SU-DHL-6 (cell line): Measurements from ENCODE around the gene FBXW5.

Source experiments
- H2AFZ ChIP-seq: fragments of 200-600 bp; sonication (generic); 2 replicates; pipeline ENCODE4 v1.6.1; 2014; ENCODE audit warnings: low read depth, mild to moderate bottlenecking, moderate library complexity, mixed read lengths, antibody characterized with exemption, low read length; ENCODE audit not compliant: severe bottlenecking
- H3F3A ChIP-seq: fragments of 200-600 bp; shearing (Covaris generic); 2 replicates; pipeline ENCODE4 v1.6.0; 2016; ENCODE audit warnings: antibody characterized with exemption, mild to moderate bottlenecking; ENCODE audit not compliant: insufficient read depth
- H3K27ac ChIP-seq: fragments of 200-600 bp; sonication (generic); 2 replicates; pipeline ENCODE4 v1.5.1; 2016; ENCODE audit warnings: low read depth, mild to moderate bottlenecking, low read length, moderate library complexity, mixed read lengths
- H3K27me3 ChIP-seq: fragments of 200-600 bp; sonication (generic), shearing (Covaris generic); 2 replicates; pipeline ENCODE4 v1.6.0; 2014; ENCODE audit warnings: mild to moderate bottlenecking, low read length
- H3K36me3 ChIP-seq: fragments of 200-600 bp; sonication (generic); 2 replicates; pipeline ENCODE4 v1.6.1; 2014; ENCODE audit warnings: mild to moderate bottlenecking, low read length, mixed read lengths
- H3K4me2 ChIP-seq: fragments of 300-600, 200-600 bp; shearing (Covaris generic), sonication (generic); 2 replicates; pipeline ENCODE4 v1.6.0; 2014; ENCODE audit warnings: low read length, low read depth, mild to moderate bottlenecking; ENCODE audit not compliant: poor library complexity, severe bottlenecking
- H3K4me3 ChIP-seq: fragments of 200-600 bp; sonication (generic); 2 replicates; pipeline ENCODE4 v1.5.1; 2014; ENCODE audit warnings: antibody characterized with exemption, low read length, mild to moderate bottlenecking, mixed read lengths; ENCODE audit not compliant: insufficient read depth, poor library complexity, severe bottlenecking
- H3K79me2 ChIP-seq: fragments of 200-600 bp; sonication (generic); 2 replicates; pipeline ENCODE4 v1.6.1; 2014; ENCODE audit warnings: mild to moderate bottlenecking, low read length, moderate library complexity; ENCODE audit not compliant: insufficient read depth
- H3K9ac ChIP-seq: fragments of 200-600 bp; sonication (generic); 2 replicates; pipeline ENCODE4 v1.7.0; 2014; ENCODE audit warnings: mild to moderate bottlenecking, low read length
- H3K9me2 ChIP-seq: fragments of 200-600 bp; sonication (generic); replicated peaks from 2 replicates; pipeline ENCODE4 v1.6.1; 2014; ENCODE audit warnings: low read length; ENCODE audit not compliant: insufficient read depth
- H3K9me3 ChIP-seq: fragments of 200-600 bp; sonication (generic); 2 replicates; pipeline ENCODE4 v1.6.1; 2014; ENCODE audit warnings: low read length, mixed read lengths; ENCODE audit not compliant: insufficient read depth
- H4K20me1 ChIP-seq: fragments of 200-600 bp; sonication (generic); 2 replicates; pipeline ENCODE4 v1.6.1; 2014; ENCODE audit warnings: low read depth, mild to moderate bottlenecking, antibody characterized with exemption, low read length, moderate library complexity, mixed read lengths
- EZH2phosphoT487 ChIP-seq: fragments of 200-600 bp; sonication (generic), shearing (Covaris generic); conservative IDR thresholded peaks from 2 replicates; pipeline ENCODE4 v1.6.1; 2018; ENCODE audit warnings: mild to moderate bottlenecking, antibody characterized with exemption, low read length, moderate library complexity, mixed read lengths
- TF ChIP-seq, protein P1 (sequence below): fragments of 200-600 bp; sonication (generic); IDR thresholded peaks from one replicate; pipeline ENCODE4 v1.5.1; 2017; ENCODE audit warnings: antibody characterized with exemption, mild to moderate bottlenecking, low read length, moderate library complexity; ENCODE audit not compliant: insufficient read depth, poor library complexity, severe bottlenecking

FBXW5 gene

GRCh38 chr9:136952876-136953770, 8.6 kb upstream of the FBXW5 start:
- H3K27me3 ChIP-seq: no peaks in the 10 kb centered on the region
- H3K4me2 ChIP-seq: no peak overlapping the region
- no peaks in the 10 kb centered on the region for H3K79me2 ChIP-seq
- no peak for TF ChIP-seq EZH2phosphoT487
- TF ChIP-seq, protein P1, sequence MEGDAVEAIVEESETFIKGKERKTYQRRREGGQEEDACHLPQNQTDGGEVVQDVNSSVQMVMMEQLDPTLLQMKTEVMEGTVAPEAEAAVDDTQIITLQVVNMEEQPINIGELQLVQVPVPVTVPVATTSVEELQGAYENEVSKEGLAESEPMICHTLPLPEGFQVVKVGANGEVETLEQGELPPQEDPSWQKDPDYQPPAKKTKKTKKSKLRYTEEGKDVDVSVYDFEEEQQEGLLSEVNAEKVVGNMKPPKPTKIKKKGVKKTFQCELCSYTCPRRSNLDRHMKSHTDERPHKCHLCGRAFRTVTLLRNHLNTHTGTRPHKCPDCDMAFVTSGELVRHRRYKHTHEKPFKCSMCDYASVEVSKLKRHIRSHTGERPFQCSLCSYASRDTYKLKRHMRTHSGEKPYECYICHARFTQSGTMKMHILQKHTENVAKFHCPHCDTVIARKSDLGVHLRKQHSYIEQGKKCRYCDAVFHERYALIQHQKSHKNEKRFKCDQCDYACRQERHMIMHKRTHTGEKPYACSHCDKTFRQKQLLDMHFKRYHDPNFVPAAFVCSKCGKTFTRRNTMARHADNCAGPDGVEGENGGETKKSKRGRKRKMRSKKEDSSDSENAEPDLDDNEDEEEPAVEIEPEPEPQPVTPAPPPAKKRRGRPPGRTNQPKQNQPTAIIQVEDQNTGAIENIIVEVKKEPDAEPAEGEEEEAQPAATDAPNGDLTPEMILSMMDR: no peak
- H3K36me3 ChIP-seq: no peaks in the 10 kb centered on the region
- H3K9me3 ChIP-seq: no peaks in the 10 kb centered on the region
- H2AFZ ChIP-seq: no peak overlapping the region
- no peak overlapping the region for H3K27ac ChIP-seq
- no peak overlapping the region for H3K9ac ChIP-seq
- H4K20me1 ChIP-seq: no peaks in the 10 kb centered on the region
- no peak overlapping the region for H3K4me3 ChIP-seq
- H3F3A ChIP-seq: no peaks in the 10 kb centered on the region
- no peaks in the 10 kb centered on the region for H3K9me2 ChIP-seq

DNA sequence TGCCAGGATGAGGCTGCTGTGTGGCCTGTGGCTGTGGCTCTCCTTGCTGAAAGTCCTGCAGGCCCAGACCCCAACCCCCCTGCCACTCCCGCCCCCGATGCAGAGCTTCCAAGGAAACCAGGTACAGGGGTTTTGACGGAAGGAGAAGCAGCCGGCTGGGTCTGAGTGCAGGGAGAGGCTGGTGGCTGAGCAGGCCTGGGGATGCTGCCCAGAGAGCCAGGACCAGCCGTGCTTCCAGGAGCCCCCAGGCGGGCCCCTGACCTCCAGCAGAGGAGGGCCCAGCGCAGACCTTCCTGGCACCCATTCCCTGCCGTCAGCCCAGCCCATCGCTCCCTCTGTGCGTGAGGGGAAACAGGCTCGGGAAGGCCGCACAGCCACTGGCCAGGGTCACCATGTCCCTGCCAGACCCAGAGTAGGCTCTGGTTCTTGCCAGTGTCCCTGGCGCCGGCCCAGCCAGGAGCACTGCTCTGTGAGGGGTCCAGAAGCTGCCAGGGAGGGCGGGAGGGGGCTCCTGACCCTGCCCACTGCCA, 7.8 kb upstream of the FBXW5 start:
- H3K36me3 ChIP-seq: no peaks in the 10 kb centered on the region
- no peak overlapping the region for H2AFZ ChIP-seq
- H3K27me3 ChIP-seq: no peaks in the 10 kb centered on the region
- no peaks in the 10 kb centered on the region for H4K20me1 ChIP-seq
- H3K27ac ChIP-seq: no peak overlapping the region
- no peak for TF ChIP-seq EZH2phosphoT487
- TF ChIP-seq, protein P1: no peak
- no peaks in the 10 kb centered on the region for H3K9me3 ChIP-seq
- H3K4me2 ChIP-seq: no peak overlapping the region
- H3K4me3 ChIP-seq: no peak overlapping the region
- H3F3A ChIP-seq: no peaks in the 10 kb centered on the region
- no peaks in the 10 kb centered on the region for H3K9me2 ChIP-seq
- H3K79me2 ChIP-seq: no peaks in the 10 kb centered on the region
- H3K9ac ChIP-seq: no peak overlapping the region

DNA sequence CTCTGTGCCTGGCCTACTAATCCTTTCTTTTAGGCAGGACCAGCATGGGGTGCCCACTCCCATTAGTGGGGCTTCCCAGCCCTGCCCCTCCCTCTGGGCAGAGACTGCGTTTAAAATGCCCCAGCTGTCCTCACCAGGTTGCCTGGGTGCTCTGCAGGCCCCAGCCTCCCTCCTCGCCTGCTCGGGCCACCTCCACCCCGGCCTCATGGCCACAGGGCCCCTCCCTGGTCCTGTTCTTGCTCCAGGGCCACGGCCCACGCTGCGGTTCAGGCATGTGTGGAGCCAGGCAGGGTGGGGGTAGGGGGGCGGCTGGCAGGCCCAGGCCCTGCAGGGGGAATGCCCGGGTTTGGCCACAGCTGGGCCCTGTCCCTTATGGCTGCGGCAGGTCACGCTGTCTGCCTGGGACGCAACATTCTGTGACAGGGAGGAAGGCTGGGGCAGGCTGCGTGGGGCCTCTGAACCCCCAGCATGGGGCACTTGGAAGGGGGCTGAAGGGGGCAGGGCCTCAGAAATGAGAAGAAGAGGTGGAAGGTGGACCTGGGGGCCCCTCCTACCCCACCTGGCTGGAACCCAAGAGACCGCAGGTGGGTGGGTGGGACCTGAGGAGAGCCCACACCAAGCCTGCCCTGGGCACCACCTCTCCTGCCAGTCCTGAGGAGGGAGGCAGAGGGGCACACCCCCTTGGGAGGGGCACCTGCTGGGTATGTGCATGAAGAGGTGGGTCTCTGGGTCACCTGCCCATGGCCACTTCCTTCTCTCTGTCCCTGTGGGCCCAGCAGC, 7.2 kb upstream of the FBXW5 start, which contains the start of gene LCN12:
Gene LCN12, plus strand, starts transcription at position 733 of the 780 bp plus-strand sequence. CDS start 55 bp downstream, outside the sequence.
- Histone ChIP-seq H3K27ac (no peak within 1 kb of the TSS), H3K36me3 (no peaks in the 10 kb centered on the region), H3K79me2 (no peaks in the 10 kb centered on the region), H4K20me1 (no peaks in the 10 kb centered on the region), H3K9ac (no peak within 1 kb of the TSS), H3K9me2 (no peaks in the 10 kb centered on the region), H3K4me2 (no peak within 1 kb of the TSS), H3K9me3 (no peaks in the 10 kb centered on the region), H3F3A (no peaks in the 10 kb centered on the region), H2AFZ (no peak within 1 kb of the TSS), H3K27me3 (no peaks in the 10 kb centered on the region), H3K4me3 (no peak within 1 kb of the TSS)
- no peak for TF ChIP-seq EZH2phosphoT487
- TF ChIP-seq, protein P1: no peak
